HCT116 (cell line): ENCODE results near the gene GBF1. TPM values are rescaled to one million over a fixed set of nuclear protein-coding genes. Genes with fewer than 3 reads are reported as not detected.

Source experiments
- ATAC-seq: fragments of 200-7000 bp; cut with Tn5 transposase; 2 replicates; pipeline ENCODE4 v1.9.1; 2020; ENCODE audit warnings: mild to moderate bottlenecking, moderate library complexity
- Bru-seq: library from RNA; stranded (reverse); fragments of 400-500 nt; gene quantifications from one replicate; lab custom pipeline; 2021; lab: Mats Ljungman, UMichigan
- BruChase-seq, 2 experiments: library from RNA; stranded (reverse); fragments of 400-500 nt; gene quantifications; one replicate each; lab custom pipeline; 2021; lab: Mats Ljungman, UMichigan
- BruUV-seq: library from RNA; stranded (reverse); fragments of 400-500 nt; replicated peaks from 2 replicates; lab custom pipeline; 2021; lab: Mats Ljungman, UMichigan
- CTCF ChIA-PET: fragments of 300-600 bp; sonication (Branson Sonifier 250); formaldehyde crosslinking; loops from one replicate; lab custom pipeline; 2021; ENCODE audit warnings: antibody characterized with exemption; lab: Charles Lee
- POLR2A ChIA-PET: fragments of 300-600, 350-600 bp; sonication (Branson Sonifier 250); formaldehyde crosslinking; loops from one replicate; lab custom pipeline; 2021; ENCODE audit warnings: antibody characterized with exemption; lab: Charles Lee
- RAD21 ChIA-PET, 2 experiments: fragments of 300-600 bp; sonication (Branson Sonifier 250); formaldehyde crosslinking; loops; one replicate each; lab custom pipeline; 2023; ENCODE audit warnings: low total read pairs in 2 of 2; ENCODE audit not compliant: uncharacterized antibody in 2 of 2, unreplicated experiment in 2 of 2, low non-redundant PET in 1 of 2; lab: Charles Lee
- DNase-seq: peaks from one replicate; pipeline ENCODE4 v3.0.0-alpha.2; 2010; ENCODE audit warnings: low read depth, low spot score
- H2AFZ ChIP-seq: fragments of 200-600 bp; shearing (Covaris generic), sonication (generic); 2 replicates; pipeline ENCODE4 v1.6.1; 2017; ENCODE audit warnings: low read depth, mixed run types, mixed read lengths, antibody characterized with exemption, low read length; ENCODE audit not compliant: poor library complexity, severe bottlenecking
- H3K27ac ChIP-seq: 2 replicates; pipeline ENCODE4 v1.5.1; 2012; ENCODE audit warnings: low read depth, low read length
- H3K27me3 ChIP-seq: fragments of 200-600 bp; sonication (generic); 2 replicates; pipeline ENCODE4 v1.6.1; 2016; ENCODE audit warnings: mixed run types, low read length, mixed read lengths; ENCODE audit not compliant: insufficient read depth
- H3K36me3 ChIP-seq, 2 experiments: fragments of 200-500 bp in 1 of 2; fragments of 200-600 bp in 1 of 2; sonication (Bioruptor generic) in 1 of 2; sonication (generic) in 1 of 2; 2 replicates each; pipeline versions ENCODE4 v1.5.1 to v1.6.1; 2014 to 2016; ENCODE audit warnings: low read length in 2 of 2, inconsistent platforms in 1 of 2, mixed read lengths in 1 of 2, mixed run types in 1 of 2; ENCODE audit not compliant: insufficient read depth in 2 of 2, control insufficient read depth in 1 of 2
- H3K4me1 ChIP-seq, 2 experiments: fragments of 200-600 bp in 1 of 2; sonication (generic) in 1 of 2; 2 replicates each; pipeline versions ENCODE4 v1.5.1 to v1.6.1; 2012 to 2017; ENCODE audit warnings: low read length in 2 of 2, inconsistent platforms in 1 of 2, mild to moderate bottlenecking in 1 of 2, mixed read lengths in 1 of 2, mixed run types in 1 of 2, moderate library complexity in 1 of 2; ENCODE audit not compliant: insufficient read depth in 2 of 2, control insufficient read depth in 1 of 2
- H3K4me2 ChIP-seq: fragments of 200-600 bp; sonication (generic); 2 replicates; pipeline ENCODE4 v1.6.1; 2017; ENCODE audit warnings: mixed run types, low read length, mixed read lengths
- H3K4me3 ChIP-seq, 2 experiments: fragments of 200-600 bp in 1 of 2; sonication (generic) in 1 of 2; replicated peaks in 1 of 2; 2 replicates each; pipeline ENCODE4 v1.5.1; 2011 to 2016; ENCODE audit warnings: low read length in 2 of 2, control low read depth in 1 of 2, low read depth in 1 of 2, mild to moderate bottlenecking in 1 of 2, mixed read lengths in 1 of 2, mixed run types in 1 of 2
- H3K79me2 ChIP-seq: fragments of 200-600 bp; sonication (generic); 2 replicates; pipeline ENCODE4 v1.6.1; 2017; ENCODE audit warnings: mild to moderate bottlenecking, mixed run types, low read length, moderate library complexity, mixed read lengths; ENCODE audit not compliant: insufficient read depth
- H3K9ac ChIP-seq: fragments of 200-600 bp; sonication (generic); 2 replicates; pipeline ENCODE4 v1.6.1; 2016; ENCODE audit warnings: low read length, mixed read lengths
- H3K9me2 ChIP-seq: fragments of 200-600 bp; sonication (generic), shearing (Covaris generic); 2 replicates; pipeline ENCODE4 v1.6.1; 2017; ENCODE audit warnings: mixed run types, mild to moderate bottlenecking, moderate library complexity; ENCODE audit not compliant: insufficient read depth
- H3K9me3 ChIP-seq, 2 experiments: fragments of 200-500 bp in 1 of 2; fragments of 200-600 bp in 1 of 2; sonication (Bioruptor generic) in 1 of 2; sonication (generic) in 1 of 2; 2 replicates each; pipeline ENCODE4 v1.6.1; 2014 to 2017; ENCODE audit warnings: low read length in 2 of 2, mixed read lengths in 2 of 2, inconsistent platforms in 1 of 2, low read depth in 1 of 2, mild to moderate bottlenecking in 1 of 2, mixed run types in 1 of 2, moderate library complexity in 1 of 2; ENCODE audit not compliant: control insufficient read depth in 1 of 2, insufficient read depth in 1 of 2
- H4K20me1 ChIP-seq: fragments of 200-600 bp; sonication (generic), shearing (Covaris generic); 2 replicates; pipeline ENCODE4 v1.6.1; 2017; ENCODE audit warnings: mixed run types, mild to moderate bottlenecking, moderate library complexity; ENCODE audit not compliant: insufficient read depth
- ATF3 ChIP-seq: IDR thresholded peaks from 2 replicates; pipeline ENCODE4 v1.6.1; 2012
- CBX3 ChIP-seq: IDR thresholded peaks from 2 replicates; pipeline ENCODE4 v1.6.1; 2012; ENCODE audit warnings: low read depth
- CEBPB ChIP-seq: IDR thresholded peaks from 2 replicates; pipeline ENCODE4 v1.6.1; 2012; ENCODE audit warnings: low read depth
- CTCF ChIP-seq, 3 experiments: fragments of 200-600 bp in 1 of 3; sonication (generic) in 1 of 3; IDR thresholded peaks in 2 of 3; conservative IDR thresholded peaks in 1 of 3; 2 replicates each; pipeline ENCODE4 v1.5.1; 2012 to 2017; ENCODE audit warnings: low read depth in 2 of 3, low read length in 2 of 3, antibody characterized with exemption in 1 of 3, borderline replicate concordance in 1 of 3, control low read depth in 1 of 3, mild to moderate bottlenecking in 1 of 3, mixed read lengths in 1 of 3, mixed run types in 1 of 3, moderate library complexity in 1 of 3; ENCODE audit not compliant: insufficient read depth in 1 of 3
- ELF1 ChIP-seq: IDR thresholded peaks from 2 replicates; pipeline ENCODE4 v1.6.1; 2012; ENCODE audit warnings: low read depth, borderline replicate concordance
- FOSL1 ChIP-seq: IDR thresholded peaks from 2 replicates; pipeline ENCODE4 v1.6.1; 2012; ENCODE audit warnings: low read depth
- MAX ChIP-seq: IDR thresholded peaks from 2 replicates; pipeline ENCODE4 v1.6.1; 2012
- POLR2AphosphoS5 ChIP-seq: IDR thresholded peaks from 2 replicates; pipeline ENCODE4 v1.6.1; 2011; ENCODE audit warnings: mild to moderate bottlenecking, low read depth, low read length, moderate library complexity
- RAD21 ChIP-seq: IDR thresholded peaks from 2 replicates; pipeline ENCODE4 v1.6.1; 2012; ENCODE audit warnings: low read depth, mild to moderate bottlenecking
- REST ChIP-seq: IDR thresholded peaks from 2 replicates; pipeline ENCODE4 v1.6.1; 2012; ENCODE audit warnings: low read depth
- SP1 ChIP-seq: IDR thresholded peaks from 2 replicates; pipeline ENCODE4 v1.6.1; 2012; ENCODE audit warnings: low read depth
- SRF ChIP-seq: IDR thresholded peaks from 2 replicates; pipeline ENCODE4 v1.6.1; 2012; ENCODE audit warnings: low read depth
- TCF7L2 ChIP-seq: IDR thresholded peaks from 2 replicates; pipeline ENCODE4 v1.7.0; 2011; ENCODE audit warnings: borderline replicate concordance, inconsistent platforms; ENCODE audit not compliant: insufficient read depth, insufficient read length; ENCODE audit errors: extremely low read depth
- ZBTB33 ChIP-seq: IDR thresholded peaks from 2 replicates; pipeline ENCODE4 v1.6.1; 2011; ENCODE audit warnings: mild to moderate bottlenecking, low read length, moderate library complexity; ENCODE audit not compliant: insufficient replicate concordance; ENCODE audit errors: extremely low read depth
- ZNF274 ChIP-seq: fragments of 200-500 bp; sonication (Bioruptor generic); IDR thresholded peaks from 2 replicates; pipeline ENCODE4 v1.6.1; 2014; ENCODE audit warnings: mild to moderate bottlenecking, low read depth, low read length, inconsistent platforms
- intact Hi-C: fragments of 100-400 bp; cut with micrococcal nuclease; formaldehyde crosslinking; loops from 2 replicates; pipeline ENCODE4 v1.10.0; 2022
- long read RNA-seq: library from polyadenylated mRNA; unstranded; transcript quantifications from one replicate; pipeline ENCODE4 v2.0.0, GENCODE V29; 2021; ENCODE audit not compliant: unreplicated experiment
- polyA plus RNA-seq: library from polyadenylated mRNA; unstranded; fragments of >200 nt; gene quantifications from 2 replicates; pipeline ENCODE4 v1.2.1, GENCODE V29; 2012; ENCODE audit warnings: missing spikeins
- total RNA-seq: library from RNA; stranded (reverse); gene quantifications from one replicate; pipeline ENCODE4 v1.2.1, GENCODE V29; 2021; ENCODE audit not compliant: unreplicated experiment

The GBF1 gene
- total RNA-seq (58.9 TPM), Bru-seq, nascent RNA (percentile 85 among the genes with signal in this experiment), BruChase-seq, experiment 1, labeled RNA remaining after a 6-hour chase (percentile 87 among the genes with signal in this experiment), BruChase-seq, experiment 2, labeled RNA remaining after a 2-hour chase (percentile 84 among the genes with signal in this experiment)
- polyA plus RNA-seq = 46.9 and 56.2 TPM in 2 replicates
- long read RNA-seq, full-length matches to known transcripts = 1 of 65 reads
- long read RNA-seq, partial matches to known transcripts = 45 of 65 reads
- long read RNA-seq, other reads (novel, unspliced or antisense) = 19 of 65 reads

GRCh38 chr10:102245082-102245931 is at the start of gene GBF1:
Gene GBF1 (plus strand): TSS chr10:102245532. CDS start chr10:102258939, 13,407 bp downstream.
- no peaks in the 10 kb centered on the region for H3K9me2 ChIP-seq
- ChIA-PET POLR2A (interaction anchor here (0.6 to 1.9 kb wide), 12 partner anchors 9 to 946 kb away, joined by 3 to 10 read pairs (median 4); partner anchors contain the start of genes ACTR1A and ELOVL3), RAD21 (interaction anchor here (0.7 to 1.0 kb wide), 3 partner anchors 13 to 16 kb away, joined by 3 to 4 read pairs (median 3); no protein-coding TSS in a partner anchor), CTCF (interaction anchor here (1.1 to 3.5 kb wide), 7 partner anchors 14 to 177 kb away, joined by 3 to 63 read pairs (median 4); no protein-coding TSS in a partner anchor)
- intact Hi-C loops = no loop called here
- H3K4me2 ChIP-seq = peak within 1 kb of the TSS; percentile 91
- peak; percentile 100 for DNase-seq
- no TSS peak for BruUV-seq
- peak; percentile 88 for ATAC-seq
- H3K9ac ChIP-seq = peak within 1 kb of the TSS; percentile 72
- peak within 1 kb of the TSS; percentile 61 for H3K27ac ChIP-seq
- peaks cover 24 to 54% of the 10 kb centered on the region in 2 experiments for H3K4me1 ChIP-seq
- peaks cover 47% of the 10 kb centered on the region for H3K79me2 ChIP-seq
- H2AFZ ChIP-seq = peak within 1 kb of the TSS; percentile 3
- H3K4me3 ChIP-seq = peak within 1 kb of the TSS; percentile 91 to 95
- H3K9me3 ChIP-seq = no peaks in the 10 kb centered on the region
- no peaks in the 10 kb centered on the region for H3K27me3 ChIP-seq
- 0 out of 4 replicates have a peak, but pooled peaks cover 0 to 2% of the 10 kb centered on the region in 2 experiments for H3K36me3 ChIP-seq
- peaks cover 11% of the 10 kb centered on the region; the same call in 1 of the 2 replicates for H4K20me1 ChIP-seq
- no peak for TF ChIP-seq SRF
- TF ChIP-seq RAD21 = no peak
- TF ChIP-seq ELF1 = no peak
- peak; percentile 82 for TF ChIP-seq ZBTB33
- TF ChIP-seq TCF7L2 = peak; percentile 27
- no peak for TF ChIP-seq CEBPB
- no peak for TF ChIP-seq ZNF274
- no peak for TF ChIP-seq SP1
- TF ChIP-seq FOSL1 = no peak
- TF ChIP-seq POLR2AphosphoS5 = peak; percentile 89
- TF ChIP-seq CBX3 = no peak
- TF ChIP-seq REST = no peak
- TF ChIP-seq CTCF (IDR thresholded peaks at IDR 0.05 in 2 of 3, conservative IDR thresholded peaks at IDR 0.05 in 1 of 3; ENCODE audit: borderline replicate concordance in 1 of 3, insufficient read depth in 1 of 3, low read depth in 2 of 3, low read length in 2 of 3) = no peak
- TF ChIP-seq MAX = no peak
- TF ChIP-seq ATF3 = no peak
